IMR-90 (cell line): ENCODE results near the gene ADD2.

ENCODE experiments used
- TF ChIP-seq, protein P1 (sequence below): conservative IDR thresholded peaks from 2 replicates; pipeline ENCODE4 v1.5.1; 2012; ENCODE audit warnings: mild to moderate bottlenecking, low read depth, low read length, improper control_type of control experiment
- TF ChIP-seq, protein P2 (sequence below): fragments of 150-350 bp; IDR thresholded peaks from 2 replicates; pipeline ENCODE4 v1.6.1; 2017; ENCODE audit warnings: mild to moderate bottlenecking, antibody characterized with exemption, low read length, low read depth

DNA sequence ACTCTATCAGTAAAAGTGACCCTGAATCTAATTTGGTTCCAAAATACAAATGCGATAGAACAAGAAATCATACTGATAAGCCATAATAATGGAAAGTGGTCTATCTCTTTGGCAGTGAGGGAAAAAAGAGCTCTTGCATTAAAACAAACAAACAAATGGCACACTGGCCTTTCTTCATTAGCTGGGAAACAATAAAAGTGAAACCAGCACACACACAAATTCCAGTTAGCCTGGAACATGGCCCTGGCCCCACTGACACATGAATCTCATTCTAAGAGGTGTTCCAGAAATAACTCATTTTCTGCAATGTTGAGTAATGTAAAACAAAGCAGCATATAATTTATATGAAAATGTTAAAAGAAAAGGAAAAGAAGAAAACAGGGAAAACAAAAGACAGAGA, 135.0 kb downstream of the ADD2 start:
- TF ChIP-seq, protein P1, sequence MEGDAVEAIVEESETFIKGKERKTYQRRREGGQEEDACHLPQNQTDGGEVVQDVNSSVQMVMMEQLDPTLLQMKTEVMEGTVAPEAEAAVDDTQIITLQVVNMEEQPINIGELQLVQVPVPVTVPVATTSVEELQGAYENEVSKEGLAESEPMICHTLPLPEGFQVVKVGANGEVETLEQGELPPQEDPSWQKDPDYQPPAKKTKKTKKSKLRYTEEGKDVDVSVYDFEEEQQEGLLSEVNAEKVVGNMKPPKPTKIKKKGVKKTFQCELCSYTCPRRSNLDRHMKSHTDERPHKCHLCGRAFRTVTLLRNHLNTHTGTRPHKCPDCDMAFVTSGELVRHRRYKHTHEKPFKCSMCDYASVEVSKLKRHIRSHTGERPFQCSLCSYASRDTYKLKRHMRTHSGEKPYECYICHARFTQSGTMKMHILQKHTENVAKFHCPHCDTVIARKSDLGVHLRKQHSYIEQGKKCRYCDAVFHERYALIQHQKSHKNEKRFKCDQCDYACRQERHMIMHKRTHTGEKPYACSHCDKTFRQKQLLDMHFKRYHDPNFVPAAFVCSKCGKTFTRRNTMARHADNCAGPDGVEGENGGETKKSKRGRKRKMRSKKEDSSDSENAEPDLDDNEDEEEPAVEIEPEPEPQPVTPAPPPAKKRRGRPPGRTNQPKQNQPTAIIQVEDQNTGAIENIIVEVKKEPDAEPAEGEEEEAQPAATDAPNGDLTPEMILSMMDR: no peak
- TF ChIP-seq, protein P2, sequence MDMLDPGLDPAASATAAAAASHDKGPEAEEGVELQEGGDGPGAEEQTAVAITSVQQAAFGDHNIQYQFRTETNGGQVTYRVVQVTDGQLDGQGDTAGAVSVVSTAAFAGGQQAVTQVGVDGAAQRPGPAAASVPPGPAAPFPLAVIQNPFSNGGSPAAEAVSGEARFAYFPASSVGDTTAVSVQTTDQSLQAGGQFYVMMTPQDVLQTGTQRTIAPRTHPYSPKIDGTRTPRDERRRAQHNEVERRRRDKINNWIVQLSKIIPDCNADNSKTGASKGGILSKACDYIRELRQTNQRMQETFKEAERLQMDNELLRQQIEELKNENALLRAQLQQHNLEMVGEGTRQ: no peak
